GDM1 (cell line): ENCODE data around the gene FOXL2.
"Not testable (repeated sequence)": the region's sequence is repeated elsewhere in the genome, so short reads cannot be mapped to it uniquely, and the experiment has no call there.

Source experiments
- DNase-seq: peaks from one replicate; lab custom pipeline; 2025; lab: John Stamatoyannopoulos, UW

FOXL2 gene

DNA sequence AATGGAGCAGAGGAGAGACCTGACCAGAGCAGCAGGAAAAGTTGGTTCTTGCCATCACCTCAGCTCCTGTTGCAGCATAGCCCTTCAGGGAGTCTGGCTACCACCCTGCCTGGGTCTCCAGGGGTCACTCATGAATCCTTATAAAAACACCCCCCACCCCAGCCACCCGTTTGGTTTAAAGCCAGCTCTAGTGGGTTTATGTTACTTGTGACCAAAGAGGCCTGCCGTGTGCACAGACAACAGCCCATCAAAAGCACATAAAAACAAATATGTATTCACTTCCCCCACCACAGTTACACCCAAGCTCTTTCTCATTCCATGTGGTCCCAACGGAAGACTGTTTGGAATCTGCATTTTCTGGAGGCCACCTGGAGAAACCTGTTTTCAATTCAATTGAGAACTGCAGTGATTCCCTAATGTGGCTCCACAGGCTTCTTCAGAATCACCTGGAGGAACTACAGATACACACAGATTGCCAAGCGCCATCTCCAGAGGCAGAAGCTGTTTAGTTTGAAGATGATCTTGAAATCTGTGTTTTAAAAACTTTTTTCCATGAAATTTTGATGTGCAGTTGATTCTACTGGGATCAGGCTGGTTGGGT lies 13.8 kb downstream of the FOXL2 start:
- DNase-seq, result no peak

DNA sequence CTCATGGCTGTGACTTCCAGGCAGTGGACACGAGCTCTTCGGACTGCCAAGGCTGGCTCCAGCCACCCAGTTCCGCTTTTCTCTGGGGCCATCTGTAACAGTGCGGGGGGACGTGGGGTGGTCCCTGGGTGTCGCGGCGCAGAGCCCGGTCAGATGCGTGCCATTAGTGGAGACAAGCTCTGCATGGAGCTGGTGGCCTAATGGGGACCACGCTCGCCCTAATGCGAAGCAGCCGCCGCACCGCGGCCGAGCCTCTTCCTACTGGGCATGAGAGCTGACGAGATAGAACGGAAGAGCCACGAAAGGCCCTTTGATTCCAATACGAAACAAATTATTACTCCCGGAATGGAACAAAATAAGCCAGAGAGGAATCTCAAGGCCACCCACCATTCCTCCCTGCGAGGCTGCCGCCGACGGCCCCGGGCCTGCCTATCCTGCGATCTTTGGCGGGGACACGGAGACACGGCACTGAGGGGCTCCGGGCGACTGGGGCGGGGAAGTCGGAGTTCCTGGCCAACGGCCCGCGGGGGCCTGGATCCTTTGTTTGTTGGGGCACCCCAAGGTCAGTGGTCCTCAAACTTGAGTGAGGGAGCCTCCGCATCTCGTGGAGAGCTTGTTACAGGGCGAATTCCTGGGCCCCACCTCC lies 18.1 kb downstream of the FOXL2 start:
- DNase-seq, result no peak

DNA sequence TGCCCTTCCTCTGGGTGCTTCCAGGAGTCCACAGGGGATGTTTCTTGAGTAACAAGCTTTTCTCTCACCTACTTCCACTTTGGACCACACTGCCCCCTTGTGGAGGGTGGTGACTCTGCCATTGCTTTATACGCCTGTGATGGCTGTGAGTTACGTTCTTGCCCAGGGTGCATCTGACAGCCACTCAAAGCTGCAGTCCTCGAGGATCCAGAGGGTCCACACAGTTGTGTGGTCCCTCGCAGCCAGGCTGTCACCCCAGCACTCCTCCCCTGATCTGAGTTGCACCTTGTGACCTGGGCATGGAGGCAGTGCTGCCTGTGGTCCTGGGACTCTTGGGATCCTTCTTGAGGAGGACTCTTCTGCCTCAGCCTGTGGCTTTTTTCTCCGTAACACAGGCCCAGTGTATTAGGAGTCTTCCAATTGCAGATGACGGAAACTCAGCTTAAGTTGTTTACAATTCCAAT lies 23.4 kb downstream of the FOXL2 start:
- peak; percentile 70 for DNase-seq

DNA sequence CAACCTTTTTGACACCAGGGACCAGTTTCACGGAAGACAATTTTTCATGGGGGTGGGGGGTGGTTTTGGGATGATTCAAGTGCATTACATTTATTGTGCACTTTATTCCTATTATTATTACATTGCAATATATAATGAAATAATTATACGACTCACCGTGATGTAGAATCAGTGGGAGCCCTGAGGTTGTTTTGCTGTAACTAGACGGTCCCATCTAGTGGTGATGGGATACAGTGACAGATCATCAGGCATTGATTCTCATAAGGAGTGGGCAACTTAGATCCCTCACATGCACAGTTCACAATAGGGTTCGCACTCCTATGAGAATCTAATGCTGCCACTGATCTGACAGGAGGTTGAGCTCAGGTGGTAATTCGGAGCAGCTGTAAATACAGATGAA lies 24.5 kb downstream of the FOXL2 start:
- DNase-seq, result not testable (repeated sequence)

DNA sequence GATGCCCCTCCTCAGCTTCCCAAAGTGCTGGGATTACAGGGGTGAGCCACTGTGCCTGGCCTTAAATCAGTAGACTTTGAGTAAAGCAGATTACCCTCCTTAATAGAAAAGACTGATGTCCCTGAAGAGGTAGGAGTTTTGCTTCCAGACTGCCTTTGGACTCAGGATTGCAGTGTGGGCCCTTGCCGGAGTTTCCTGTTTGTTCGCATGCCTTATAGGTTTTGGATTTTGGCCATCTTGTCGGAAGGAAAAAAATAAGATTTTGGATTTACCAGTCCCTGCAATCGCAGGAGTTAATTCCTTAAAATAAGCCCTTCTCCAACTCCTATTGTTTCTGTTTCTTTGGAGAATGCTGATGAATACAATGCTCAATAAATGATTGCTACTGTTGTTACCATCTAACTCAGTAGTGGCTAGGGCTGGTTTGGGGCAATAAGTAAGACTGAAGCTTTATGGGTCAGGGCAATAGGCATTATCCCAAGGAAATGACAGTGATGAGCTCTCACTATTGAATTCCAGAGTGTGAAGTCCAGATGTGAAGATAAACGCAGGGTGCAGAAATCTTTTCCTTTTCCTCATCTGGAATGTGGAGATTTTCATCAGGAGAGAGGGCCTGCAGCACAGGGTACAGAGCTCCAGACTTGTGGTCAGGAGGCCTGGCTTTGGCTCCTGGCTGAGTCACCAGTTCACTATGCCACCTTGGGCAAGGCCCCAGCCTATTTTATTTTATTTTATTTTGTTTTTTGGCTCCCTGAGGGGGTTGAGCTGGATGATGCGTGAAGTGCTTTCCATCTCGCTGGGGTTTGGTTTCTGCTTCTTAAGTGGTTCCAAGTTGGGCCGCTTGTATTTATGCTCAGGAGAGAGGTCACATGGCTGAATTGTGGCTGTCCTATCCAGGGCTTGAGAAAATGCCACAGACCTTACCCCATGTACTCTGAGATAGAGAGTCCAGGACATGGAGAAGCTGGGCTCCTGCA lies 25.3 kb downstream of the FOXL2 start:
- DNase-seq, result no peak

DNA sequence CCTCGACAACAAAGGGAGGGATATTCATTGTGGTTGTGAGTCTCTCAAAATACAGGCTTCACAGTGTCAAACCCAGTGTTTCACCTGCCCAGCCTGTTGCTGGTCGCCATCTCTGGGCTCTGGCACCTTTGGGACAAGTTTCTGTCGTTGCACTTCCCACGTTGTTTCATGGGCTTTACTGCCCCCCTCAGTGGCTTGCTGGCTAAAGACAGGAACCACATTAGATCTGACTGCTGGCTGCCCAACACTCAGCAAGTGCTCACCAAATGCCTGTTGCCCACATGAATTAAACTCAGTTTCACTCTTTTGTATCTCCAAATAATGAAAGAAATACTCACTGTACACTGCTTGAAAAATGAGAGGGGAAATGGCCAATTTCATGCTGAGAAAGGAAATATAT lies 27.6 kb downstream of the FOXL2 start:
- DNase-seq, result no peak

DNA sequence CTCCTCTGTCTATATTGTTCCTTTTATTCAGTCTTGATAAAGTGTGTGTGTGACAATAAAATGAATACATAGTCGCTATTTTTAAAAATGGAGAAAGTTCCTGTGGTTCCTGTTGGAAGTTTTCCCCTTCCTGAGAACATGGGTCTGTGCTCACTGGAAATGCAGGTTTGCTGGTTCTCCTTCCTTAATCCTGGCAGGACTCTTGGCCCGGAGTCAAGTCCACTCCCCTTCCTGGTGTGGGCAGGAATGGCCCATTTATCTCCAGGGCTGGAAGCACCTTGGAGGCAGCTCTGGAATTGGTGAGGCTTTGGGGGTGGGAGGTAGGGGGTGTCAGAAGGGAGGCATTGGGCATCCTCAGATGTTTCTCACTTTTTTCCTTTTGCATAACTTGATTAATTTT lies 30.1 kb downstream of the FOXL2 start:
- DNase-seq, result no peak

DNA sequence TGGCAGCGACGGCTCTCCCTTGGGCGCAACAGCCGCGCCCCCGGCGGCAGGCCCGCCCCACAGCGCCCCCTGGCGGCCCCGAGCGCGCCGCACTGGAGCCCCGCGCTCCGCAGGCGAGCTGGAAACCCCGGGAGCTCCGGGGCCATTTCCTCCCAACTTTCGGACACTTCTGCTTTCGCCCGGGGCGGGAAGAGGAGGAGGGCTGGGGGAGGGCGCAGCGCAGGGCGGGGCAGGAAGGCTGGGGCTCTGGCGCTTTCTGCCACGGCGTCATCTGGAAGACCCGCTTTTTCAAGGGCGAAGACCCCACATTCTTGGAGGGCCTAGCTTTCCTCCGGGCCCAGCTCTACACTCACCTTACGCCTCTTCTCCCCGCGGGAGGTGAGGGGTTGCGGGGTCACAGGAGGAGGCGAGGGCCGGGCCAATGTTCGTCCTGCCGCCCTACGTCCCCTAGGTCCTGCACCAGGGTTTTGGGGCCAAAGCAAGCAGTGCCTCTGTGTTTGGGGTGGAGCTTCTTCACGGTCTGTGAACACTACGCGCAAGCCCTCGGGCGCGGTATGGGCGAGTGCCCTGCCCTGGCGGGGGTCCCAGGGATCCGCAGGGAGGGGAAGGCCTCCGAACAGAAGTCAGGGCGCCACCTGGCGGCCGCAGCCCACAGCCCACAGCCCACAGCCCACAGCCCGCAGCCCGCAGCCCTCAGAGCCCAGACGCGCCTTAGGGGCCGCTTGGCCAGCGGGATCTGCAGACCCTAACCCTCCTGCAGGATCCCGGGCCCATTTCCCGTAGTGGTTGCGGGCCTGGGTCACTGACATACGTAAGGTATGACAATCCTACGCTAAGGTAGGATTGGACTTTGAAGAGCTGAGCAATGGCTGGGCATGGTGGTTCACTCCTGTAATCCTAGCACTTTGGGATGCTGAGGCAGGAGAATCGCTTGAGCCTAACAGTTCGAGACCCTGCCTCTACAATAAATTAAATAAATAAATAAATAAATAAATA lies 31.1 kb downstream of the FOXL2 start:
- DNase-seq, result peak; percentile 89

DNA sequence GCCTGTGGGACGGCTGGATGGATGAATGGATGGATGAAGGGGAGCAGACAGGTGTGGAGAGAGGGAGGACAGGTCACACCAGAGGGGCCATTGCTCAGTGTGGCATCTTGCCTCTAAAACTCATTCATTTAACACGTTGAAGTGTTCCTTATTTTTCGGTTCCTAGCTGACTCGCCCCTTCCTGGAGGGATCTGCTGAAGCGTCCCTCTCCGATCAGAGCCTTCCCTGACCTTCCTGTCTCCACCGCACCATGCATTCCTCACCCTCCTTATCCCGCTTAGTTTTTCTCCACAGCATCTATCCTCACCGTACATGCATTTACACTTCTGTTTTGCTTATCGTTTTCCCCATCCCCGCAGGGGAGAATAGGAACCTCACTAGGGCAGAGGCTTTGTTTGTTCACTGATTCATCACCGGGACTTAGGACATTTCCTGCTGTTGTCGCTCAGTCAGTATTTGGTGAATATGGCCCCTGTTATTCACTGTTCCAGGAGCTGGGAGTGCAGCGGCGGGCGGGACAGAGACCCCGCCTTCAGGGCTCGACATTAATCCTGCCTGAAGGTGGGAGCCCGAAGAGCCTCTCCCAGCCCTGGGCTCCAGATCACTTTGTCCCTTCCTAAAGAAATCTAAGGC lies 32.0 kb downstream of the FOXL2 start:
- no peak for DNase-seq

DNA sequence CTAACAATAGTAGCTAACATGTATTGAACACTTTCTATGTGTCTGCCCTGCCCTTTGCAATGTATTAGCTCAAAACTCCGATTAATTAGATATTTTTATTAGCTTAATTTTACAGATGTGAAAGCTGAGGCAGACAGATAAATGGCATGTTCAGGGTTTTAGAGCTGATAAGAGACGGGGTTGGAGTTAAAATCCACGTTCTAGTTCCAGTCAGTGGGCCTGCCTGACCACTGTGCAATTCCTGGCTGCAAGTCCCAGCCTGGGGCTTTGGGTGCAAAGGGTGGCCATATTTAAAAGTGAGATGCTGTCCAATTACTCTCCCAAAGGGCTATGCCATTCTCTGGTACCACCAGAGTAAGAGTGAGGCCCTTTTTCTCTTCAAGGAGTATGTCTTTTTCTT lies 33.2 kb downstream of the FOXL2 start:
- no peak for DNase-seq

DNA sequence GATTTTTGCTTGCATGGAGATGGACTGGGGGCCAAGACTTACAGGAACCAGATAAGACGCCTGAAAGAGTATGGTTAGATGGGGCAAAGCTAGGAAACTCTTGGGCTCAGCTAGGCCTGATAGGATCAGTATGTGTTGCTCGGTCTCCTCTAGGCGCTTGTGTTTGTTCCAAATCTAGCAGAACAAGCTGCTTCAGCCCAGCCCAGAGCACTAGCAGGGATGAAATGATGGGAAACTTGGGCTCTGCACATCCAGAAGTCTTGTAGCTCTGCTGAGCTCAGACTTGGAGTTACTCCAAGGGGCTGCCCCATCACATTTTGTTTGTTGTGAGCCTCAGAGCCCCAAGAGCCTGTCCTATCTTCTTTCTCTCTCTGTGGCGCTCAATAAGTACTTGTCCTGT lies 34.7 kb downstream of the FOXL2 start:
- no peak for DNase-seq

DNA sequence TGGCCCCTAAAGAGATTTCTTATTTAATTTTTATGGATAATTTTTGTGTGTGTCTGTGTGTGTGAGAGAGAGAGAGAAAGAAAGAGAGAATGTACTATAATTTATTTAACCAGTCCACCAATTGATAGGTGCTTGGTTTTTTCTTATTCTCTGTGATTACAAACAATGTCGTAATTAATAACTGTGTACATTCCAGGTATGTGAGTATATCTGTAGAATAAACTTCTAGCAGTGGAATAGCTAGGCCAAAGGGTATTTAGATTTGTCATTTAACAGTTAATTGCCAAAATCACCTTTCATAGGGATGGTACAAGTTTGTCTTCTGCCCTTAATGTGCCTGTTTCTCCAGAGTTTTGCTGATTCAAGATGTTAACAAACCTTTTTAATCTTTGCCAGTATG lies 35.3 kb downstream of the FOXL2 start:
- no peak for DNase-seq

DNA sequence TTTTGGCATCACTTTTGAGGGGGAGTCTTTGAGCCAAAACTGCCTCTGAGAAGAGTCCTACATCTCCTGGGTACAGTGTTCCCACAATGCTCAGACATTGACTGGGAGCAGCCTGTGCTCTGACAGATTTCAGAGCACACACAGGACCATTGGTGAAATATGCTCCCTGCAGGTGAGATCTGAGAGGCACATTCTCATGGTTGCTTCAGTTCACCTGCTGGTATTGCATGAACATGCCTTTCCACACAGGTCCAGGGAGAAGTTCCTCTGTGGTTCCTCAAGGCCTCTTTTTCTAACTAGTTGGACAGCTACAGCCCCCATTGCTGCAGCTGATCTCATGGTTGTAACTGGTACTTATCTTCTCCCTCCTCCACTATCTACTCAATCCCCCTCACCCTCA lies 37.0 kb downstream of the FOXL2 start:
- no peak for DNase-seq

DNA sequence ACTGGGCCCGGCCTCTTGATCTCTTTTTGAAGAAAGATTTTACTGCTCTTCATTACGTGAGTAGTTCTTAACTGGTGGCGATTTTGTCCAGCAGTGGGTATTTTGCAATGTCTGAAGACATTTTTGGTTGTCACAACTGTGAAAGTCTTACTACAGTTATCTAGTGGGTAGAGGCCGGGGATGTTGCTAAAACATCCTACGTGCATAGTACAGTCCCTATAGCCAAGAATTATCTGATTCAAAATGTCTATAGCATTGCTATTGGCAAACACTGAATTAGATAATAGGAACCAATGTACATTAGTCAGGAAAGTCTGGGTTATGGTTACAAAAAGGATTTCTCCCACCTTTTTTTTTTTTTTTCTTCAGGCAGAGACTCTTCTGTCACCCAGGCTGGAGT lies 38.1 kb downstream of the FOXL2 start:
- no peak for DNase-seq

DNA sequence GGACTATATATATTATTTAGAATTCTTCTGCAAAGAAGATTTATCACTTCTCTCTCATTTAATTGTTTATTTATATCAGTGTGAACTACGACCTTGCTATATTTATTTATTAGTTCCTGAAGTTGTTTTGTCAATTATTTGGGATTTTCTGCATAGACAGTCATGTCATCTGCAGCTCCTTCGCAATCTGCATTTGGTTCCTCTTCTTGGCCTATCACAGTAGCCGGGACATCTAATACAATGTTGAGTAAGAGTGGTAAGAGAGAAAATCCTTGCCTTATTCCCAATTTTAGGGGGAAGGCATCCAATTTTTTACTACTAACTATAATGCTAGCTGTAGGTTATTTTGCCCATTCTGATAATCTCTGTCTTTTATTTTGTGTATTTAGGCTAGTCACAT lies 39.4 kb downstream of the FOXL2 start:
- no peak for DNase-seq

DNA sequence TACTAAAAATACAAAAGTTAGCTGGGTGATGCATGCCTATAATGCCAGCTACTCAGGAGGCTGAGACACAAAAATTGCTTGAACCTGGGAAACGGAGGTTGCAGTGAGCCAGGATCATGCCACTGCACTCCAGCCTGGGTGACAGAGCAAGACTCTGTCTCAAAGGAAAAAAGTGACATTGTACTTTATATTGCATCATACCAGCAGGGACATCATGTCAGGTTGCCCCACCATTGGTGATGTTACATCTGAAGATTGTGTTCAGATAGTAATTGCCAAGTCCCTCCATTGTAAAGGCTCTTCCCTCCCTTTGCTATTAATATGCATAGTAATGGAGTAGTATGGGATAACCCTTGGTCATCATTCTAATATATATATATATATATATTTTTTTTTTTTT lies 44.8 kb downstream of the FOXL2 start:
- no peak for DNase-seq

DNA sequence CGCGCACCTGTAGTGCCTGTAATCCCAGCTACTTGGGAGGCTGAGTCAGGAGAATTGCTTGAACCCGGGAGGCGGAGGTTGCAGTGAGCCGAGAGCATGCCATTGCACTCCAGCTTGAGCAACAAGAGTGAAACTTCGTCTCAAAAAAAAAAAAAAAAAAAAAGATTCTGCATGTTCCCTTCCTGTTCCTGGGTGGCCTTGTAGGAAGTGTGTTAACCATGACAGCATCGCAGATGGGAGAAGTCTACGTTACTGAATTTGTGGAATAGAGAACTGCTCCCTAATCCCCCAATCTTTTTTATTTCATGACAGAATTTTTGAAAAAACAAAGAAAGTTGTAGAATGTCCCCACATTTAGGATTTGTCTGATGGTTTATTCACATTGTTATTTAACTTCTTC lies 45.4 kb downstream of the FOXL2 start:
- no peak for DNase-seq

DNA sequence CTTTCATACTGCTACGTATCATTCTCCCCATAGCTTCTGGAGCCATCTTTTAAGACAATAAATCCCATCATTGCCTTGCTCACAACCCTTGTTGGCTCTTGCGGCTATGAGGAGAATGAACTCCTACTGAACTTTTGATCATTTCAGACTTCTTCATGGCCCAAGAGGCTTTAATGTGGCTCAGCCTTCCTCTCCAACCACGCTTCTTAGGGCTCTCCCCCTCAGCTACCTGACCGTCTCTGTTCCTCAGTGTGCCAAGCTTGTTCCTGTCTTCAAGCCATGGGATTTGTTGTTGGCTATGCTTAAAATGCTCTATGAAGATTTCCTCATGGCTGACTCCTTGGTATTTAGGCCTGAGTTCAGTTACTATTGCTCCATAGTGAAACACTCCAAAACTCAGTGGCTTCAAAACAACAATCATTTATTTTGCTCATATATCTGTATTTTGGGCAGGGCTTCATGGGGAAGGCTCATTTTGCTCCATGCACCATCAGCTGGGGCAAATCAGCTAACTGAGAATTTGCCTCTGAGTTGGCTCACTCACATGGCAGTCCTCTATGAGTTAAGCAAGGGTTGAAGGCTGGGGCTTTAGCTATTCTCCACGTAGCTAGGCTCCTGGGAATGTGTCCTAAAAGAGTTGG lies 47.5 kb downstream of the FOXL2 start:
- no peak for DNase-seq

DNA sequence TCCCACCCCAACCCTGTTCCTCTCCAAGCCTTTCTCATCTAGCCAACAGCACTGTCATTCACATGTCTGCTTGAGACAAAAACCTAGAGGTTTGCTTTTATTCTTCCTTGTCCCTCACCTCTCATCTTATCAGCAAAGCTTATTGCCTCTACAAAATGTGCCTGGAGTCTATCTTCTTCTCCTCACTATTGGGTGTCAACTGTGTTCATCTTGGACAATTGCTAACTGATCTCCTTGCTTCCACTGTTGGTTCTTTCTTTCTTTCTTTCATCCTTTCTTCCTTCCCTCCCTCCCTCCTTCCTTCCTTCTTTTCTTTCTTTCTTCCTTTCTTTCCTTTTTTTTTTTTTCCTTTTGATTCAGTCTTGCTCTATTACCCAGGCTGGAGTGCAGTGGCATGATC lies 48.2 kb downstream of the FOXL2 start:
- DNase-seq, result no peak

DNA sequence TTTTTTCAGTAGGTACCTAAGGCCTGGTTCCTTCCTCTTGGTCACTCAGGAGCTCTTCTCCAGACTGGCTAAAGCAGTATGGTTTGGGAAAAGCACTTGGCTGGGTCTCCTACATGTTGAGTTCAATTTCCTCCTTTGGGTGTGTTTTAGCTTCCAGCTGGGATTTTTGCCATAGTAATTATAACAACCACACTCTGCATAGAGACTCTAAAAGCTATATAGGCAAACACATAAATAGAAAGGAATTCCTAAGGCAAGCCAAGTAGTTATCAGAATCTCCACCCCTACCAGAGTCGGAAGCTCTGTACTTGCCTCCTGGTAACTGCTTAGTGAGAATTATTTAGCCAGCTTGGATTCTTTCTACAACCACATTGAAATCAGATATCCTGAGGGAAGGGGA lies 48.6 kb downstream of the FOXL2 start:
- no peak for DNase-seq
